ENCODE data around the gene ADAMTS6.

GRCh38 chr5:65151614-65152013, 330.1 kb downstream of the ADAMTS6 start:
- TF ChIP-seq CTCF (IDR thresholded peaks at IDR 0.05 in 4 of 5, conservative IDR thresholded peaks at IDR 0.05 in 1 of 5) (no peak), POLR2A (IDR thresholded peaks at IDR 0.05) (no peak)
